ENCODE measurements around the gene B4GALT6. TPM values are rescaled to one million over a fixed set of nuclear protein-coding genes. Genes with fewer than 3 reads are reported as not detected.

B4GALT6 gene
- total RNA-seq, 1 experiment from 2014 or later, result 22.4 TPM

- CTCF ChIA-PET, result no interaction called here
- Histone ChIP-seq H3K4me1 (peaks cover 44% of the 10 kb centered on the region), H3K36me3 (ENCODE audit: control insufficient read depth, insufficient read depth, low read length) (no peaks in the 10 kb centered on the region), H3K9me3 (no peaks in the 10 kb centered on the region), H3K27me3 (replicated peaks; ENCODE audit: control insufficient read depth, insufficient read depth, low read length) (no peaks in the 10 kb centered on the region), H3K4me3 (ENCODE audit: low read depth, low read length) (no peak overlapping the region)
- no peak overlapping the region for H3K4me3 Mint-ChIP-seq (ENCODE audit: unreplicated experiment)
- peaks cover 32% of the 10 kb centered on the region for H3K36me3 Mint-ChIP-seq (ENCODE audit: insufficient read depth, unreplicated experiment)
- no peak for TF ChIP-seq CTCF (IDR thresholded peaks at IDR 0.05; ENCODE audit: insufficient read depth in 1 of 2, low read depth in 1 of 2, low read length in 1 of 2, severe bottlenecking in 1 of 2, unreplicated experiment in 1 of 2)
- POLR2A ChIA-PET, result no interaction called here
- no peaks in the 10 kb centered on the region for H3K9me3 Mint-ChIP-seq (ENCODE audit: unreplicated experiment)
- no peak for DNase-seq
- H3K4me1 Mint-ChIP-seq (ENCODE audit: low read depth, unreplicated experiment), result peaks cover 46% of the 10 kb centered on the region
- no TSS peak for BruUV-seq (replicated peaks)
- H3K27me3 Mint-ChIP-seq (ENCODE audit: insufficient read depth, unreplicated experiment), result no peaks in the 10 kb centered on the region
- intact Hi-C loops (cut with micrococcal nuclease; ENCODE audit: unreplicated experiment), result no loop called here
- H3K27ac Mint-ChIP-seq (ENCODE audit: unreplicated experiment), result peak overlapping the region; percentile 23
These were observed 33.0 kb downstream of the B4GALT6 start for GRCh38 chr18:31651369-31651768.

- no TSS peak for BruUV-seq (replicated peaks)
- no peak for TF ChIP-seq CTCF (IDR thresholded peaks at IDR 0.05; ENCODE audit: insufficient read depth in 1 of 2, low read depth in 1 of 2, low read length in 1 of 2, severe bottlenecking in 1 of 2, unreplicated experiment in 1 of 2)
- no peaks in the 10 kb centered on the region for H3K36me3 ChIP-seq (ENCODE audit: control insufficient read depth, insufficient read depth, low read length)
- Mint-ChIP-seq H3K4me3 (ENCODE audit: unreplicated experiment) (peak overlapping the region; percentile 33), H3K27ac (ENCODE audit: unreplicated experiment) (peak overlapping the region; percentile 79), H3K36me3 (ENCODE audit: insufficient read depth, unreplicated experiment) (peaks cover 27% of the 10 kb centered on the region), H3K9me3 (ENCODE audit: unreplicated experiment) (no peaks in the 10 kb centered on the region), H3K27me3 (ENCODE audit: insufficient read depth, unreplicated experiment) (no peaks in the 10 kb centered on the region), H3K4me1 (ENCODE audit: low read depth, unreplicated experiment) (peaks cover 48% of the 10 kb centered on the region)
- ChIA-PET POLR2A (no interaction called here), CTCF (no interaction called here)
- intact Hi-C loops (cut with micrococcal nuclease; ENCODE audit: unreplicated experiment), result loop anchor here (2.0 kb wide), 2 partner anchors 35 to 93 kb away; partner anchors contain the start of gene B4GALT6
- no peak for DNase-seq
- H3K9me3 ChIP-seq, result no peaks in the 10 kb centered on the region
- no peak overlapping the region for H3K4me3 ChIP-seq (ENCODE audit: low read depth, low read length)
- peaks cover 52% of the 10 kb centered on the region for H3K4me1 ChIP-seq
- no peaks in the 10 kb centered on the region for H3K27me3 ChIP-seq (replicated peaks; ENCODE audit: control insufficient read depth, insufficient read depth, low read length)
These were observed 34.2 kb downstream of the B4GALT6 start for GRCh38 chr18:31649978-31650719.

GRCh38 chr18:31649449-31649848 is 34.9 kb downstream of the B4GALT6 start:
- Histone ChIP-seq H3K4me1 (peaks cover 59% of the 10 kb centered on the region), H3K36me3 (ENCODE audit: control insufficient read depth, insufficient read depth, low read length) (no peaks in the 10 kb centered on the region), H3K9me3 (no peaks in the 10 kb centered on the region), H3K4me3 (ENCODE audit: low read depth, low read length) (no peak overlapping the region), H3K27me3 (replicated peaks; ENCODE audit: control insufficient read depth, insufficient read depth, low read length) (no peaks in the 10 kb centered on the region)
- BruUV-seq (replicated peaks), result no TSS peak
- no peaks in the 10 kb centered on the region for H3K9me3 Mint-ChIP-seq (ENCODE audit: unreplicated experiment)
- CTCF ChIA-PET, result no interaction called here
- H3K27ac Mint-ChIP-seq (ENCODE audit: unreplicated experiment), result peak overlapping the region; percentile 72
- TF ChIP-seq CTCF (IDR thresholded peaks at IDR 0.05; ENCODE audit: insufficient read depth in 1 of 2, low read depth in 1 of 2, low read length in 1 of 2, severe bottlenecking in 1 of 2, unreplicated experiment in 1 of 2), result no peak
- POLR2A ChIA-PET, result no interaction called here
- no peak for DNase-seq
- peaks cover 27% of the 10 kb centered on the region for H3K36me3 Mint-ChIP-seq (ENCODE audit: insufficient read depth, unreplicated experiment)
- H3K27me3 Mint-ChIP-seq (ENCODE audit: insufficient read depth, unreplicated experiment), result no peaks in the 10 kb centered on the region
- H3K4me3 Mint-ChIP-seq (ENCODE audit: unreplicated experiment), result peak overlapping the region; percentile 37
- intact Hi-C loops (cut with micrococcal nuclease; ENCODE audit: unreplicated experiment), result loop anchor here (2.0 kb wide), 2 partner anchors 35 to 93 kb away; partner anchors contain the start of gene B4GALT6
- H3K4me1 Mint-ChIP-seq (ENCODE audit: low read depth, unreplicated experiment), result peaks cover 48% of the 10 kb centered on the region

All from Caco-2 (cell line).